Left cardiac atrium (tissue), 4 donors: ENCODE data around the gene GEN1. TPM values are rescaled to one million over a fixed set of nuclear protein-coding genes. Genes with fewer than 3 reads are reported as not detected.
A peak's percentile ranks its signal among the peaks of the same experiment; 100 is the strongest.

Experiments
- ATAC-seq, 2 donors: fragments of 200-7000 bp; cut with Tn5 transposase; one replicate each; pipeline ENCODE4 v1.9.1; 2020; ENCODE audit warnings: mild to moderate bottlenecking in 2 of 2, moderate library complexity in 2 of 2
- DNase-seq: peaks from one replicate; pipeline ENCODE4 v3.0.0-alpha.2; 2020
- intact Hi-C, 2 donors: fragments of 100-400 bp; cut with DNase I; formaldehyde crosslinking; loops; one replicate each; pipeline versions ENCODE4 v1.14.1 to v1.15.1; 2022 to 2023
- total RNA-seq, 2 donors: library from RNA; stranded (reverse); fragmentation: NEBNext Ultra II Directional; extraction: Animal tissue kit (Norgen Biotek cat#: 25700); gene quantifications; one replicate each; pipeline ENCODE4 v1.2.1, GENCODE V29; 2021
- donor health status: DM: no; HTN: yes; CAD: no.
- donor health status: DM: no; HTN: yes; CAD: no; lungs with severe emphysema.
- donor health status: DM: yes; HTN: yes; CAD: no.
- donor health status: Dilated cardiomyopathy.

The GEN1 gene
- total RNA-seq, 2 donors from 2014 or later, result 3.0 TPM

DNA sequence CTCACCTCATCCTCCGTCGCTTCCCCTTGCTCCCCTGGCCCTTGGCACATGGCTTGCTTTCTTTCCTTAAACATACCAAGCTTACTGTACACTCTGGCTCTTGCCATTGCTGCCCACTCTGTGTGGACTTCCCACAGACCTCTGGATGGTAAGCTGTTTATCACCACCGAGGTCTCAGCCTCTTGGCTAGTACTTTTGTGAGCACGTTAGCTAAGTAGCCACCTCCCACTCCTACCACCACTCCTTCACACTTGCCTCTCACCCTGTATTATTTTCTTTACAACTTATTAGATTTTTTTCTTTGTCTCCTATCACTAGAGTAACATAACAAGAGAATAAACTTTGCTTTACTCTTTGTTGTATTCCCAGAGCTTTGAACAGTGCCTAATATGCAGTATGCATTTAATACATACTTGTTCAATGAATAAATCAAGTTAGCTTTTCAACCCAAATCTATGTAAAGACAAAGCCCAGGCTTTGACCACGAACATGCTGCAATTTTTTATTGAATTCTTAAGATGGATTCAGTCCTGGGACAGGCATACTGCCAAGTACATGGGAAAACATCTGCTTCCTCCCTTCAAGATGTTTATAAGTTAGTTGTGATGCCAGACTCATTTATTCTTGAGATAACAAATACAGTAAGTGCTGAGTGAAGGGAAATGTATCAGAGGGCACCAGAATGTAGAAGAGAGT, 37.3 kb downstream of the GEN1 start:
- DNase-seq (no peak), ATAC-seq (no peak)
- intact Hi-C loops, result no loop called here

DNA sequence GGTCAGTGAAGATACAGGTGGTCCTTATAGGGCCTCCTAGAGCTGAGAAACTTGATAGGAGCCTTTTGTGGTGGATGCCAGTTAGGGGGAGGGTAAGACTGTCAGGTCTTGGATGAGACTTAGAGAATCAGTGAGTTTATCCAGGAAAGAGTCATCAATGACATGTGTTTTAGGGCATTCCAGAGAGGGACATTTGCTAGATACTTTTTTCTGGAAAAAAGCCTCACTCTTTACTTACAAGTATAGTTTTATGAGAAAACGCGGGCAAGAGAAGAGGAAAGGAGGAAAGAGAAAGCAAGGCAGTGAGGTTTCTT, 37.8 kb downstream of the GEN1 start:
- intact Hi-C loops, result no loop called here
- DNase-seq (no peak), ATAC-seq (no peak)

DNA sequence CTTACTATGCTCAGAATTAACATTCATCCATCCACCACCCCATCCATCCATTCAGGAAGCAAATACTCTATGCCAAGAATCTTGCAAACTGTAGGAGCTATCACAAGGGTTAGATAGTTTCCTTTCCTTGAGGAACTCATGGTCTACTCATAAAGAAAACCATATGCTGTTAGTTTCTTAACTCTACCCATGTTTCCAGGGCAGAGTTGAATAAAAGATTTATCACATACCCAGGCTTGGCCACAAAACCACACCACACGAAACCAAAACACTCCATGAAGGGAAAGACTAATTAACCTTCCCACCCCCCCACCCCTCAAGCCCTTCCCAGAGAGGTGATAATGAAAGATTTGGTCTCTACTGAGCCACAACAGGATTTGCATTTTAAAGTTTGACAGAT, 38.6 kb downstream of the GEN1 start:
- ATAC-seq (no peak), DNase-seq (no peak)
- intact Hi-C loops, result no loop called here

DNA sequence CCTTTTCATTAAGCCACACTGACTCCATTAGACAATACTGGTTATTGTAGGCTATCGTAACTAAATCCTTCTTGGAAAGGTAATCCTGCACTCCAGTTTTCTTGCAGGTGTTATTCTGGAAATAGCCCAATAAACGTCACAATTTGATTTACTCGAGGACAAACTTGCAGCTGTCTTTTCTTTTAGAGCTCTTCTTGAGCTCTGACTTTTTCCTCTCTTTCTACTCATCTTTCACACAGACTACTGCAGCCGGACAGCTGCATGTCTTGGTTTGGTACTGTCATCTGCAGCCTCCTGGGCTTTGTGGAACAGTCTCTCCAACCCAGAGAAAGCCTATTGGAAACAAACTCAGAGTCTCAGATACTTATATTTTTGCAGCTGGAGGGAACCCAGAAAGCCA, 39.4 kb downstream of the GEN1 start:
- ATAC-seq, result no peak
- DNase-seq, result no peak
- intact Hi-C loops, result no loop called here

DNA sequence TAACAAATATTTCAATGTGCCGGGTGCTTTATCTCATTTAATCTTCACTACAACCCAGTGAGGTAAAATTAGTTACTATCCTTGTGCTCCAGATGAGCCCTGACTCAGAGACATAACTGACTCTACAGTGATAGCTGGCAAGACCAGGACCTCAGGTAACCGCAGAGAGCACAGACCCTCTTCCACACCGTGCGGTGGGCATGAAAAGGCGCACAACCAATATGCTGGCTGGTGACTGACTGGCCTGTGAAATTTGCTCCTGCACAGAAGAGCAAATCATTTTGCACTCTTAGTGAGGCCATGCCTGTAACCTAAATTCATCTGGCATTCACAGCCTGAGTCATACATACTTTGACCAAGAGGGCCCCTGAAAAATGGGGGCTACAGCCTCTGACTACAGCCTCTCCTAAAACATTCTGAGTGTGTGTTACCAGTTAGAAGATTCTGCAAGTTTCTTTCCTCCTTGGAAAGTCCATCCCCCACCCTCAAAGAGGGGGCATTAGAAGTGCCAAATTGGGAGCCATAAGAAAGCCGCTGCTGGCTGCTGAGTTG, 39.9 kb downstream of the GEN1 start:
- ATAC-seq, result no peak
- intact Hi-C loops, result no loop called here
- DNase-seq, result no peak

DNA sequence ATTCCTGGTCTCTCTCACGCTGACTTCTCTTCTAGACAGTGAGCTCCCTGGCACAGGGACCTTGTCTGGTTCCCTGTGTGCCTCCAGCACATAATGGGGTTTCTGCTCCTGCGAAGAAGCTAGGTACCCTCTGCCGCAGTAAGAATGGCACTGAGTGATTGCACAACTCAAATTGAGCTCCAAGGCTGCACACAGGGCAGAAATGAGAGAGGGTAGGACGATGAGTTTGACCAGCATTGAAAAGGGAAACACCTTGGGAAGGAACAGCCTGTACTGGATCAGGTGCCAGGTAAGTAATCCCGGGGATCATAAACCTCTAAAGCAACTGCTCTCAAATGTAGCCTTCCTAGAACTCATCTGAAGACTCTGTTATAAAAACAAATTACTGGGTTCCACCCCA, 41.4 kb downstream of the GEN1 start:
- ATAC-seq (no peak), DNase-seq (no peak)
- intact Hi-C loops, result no loop called here

DNA sequence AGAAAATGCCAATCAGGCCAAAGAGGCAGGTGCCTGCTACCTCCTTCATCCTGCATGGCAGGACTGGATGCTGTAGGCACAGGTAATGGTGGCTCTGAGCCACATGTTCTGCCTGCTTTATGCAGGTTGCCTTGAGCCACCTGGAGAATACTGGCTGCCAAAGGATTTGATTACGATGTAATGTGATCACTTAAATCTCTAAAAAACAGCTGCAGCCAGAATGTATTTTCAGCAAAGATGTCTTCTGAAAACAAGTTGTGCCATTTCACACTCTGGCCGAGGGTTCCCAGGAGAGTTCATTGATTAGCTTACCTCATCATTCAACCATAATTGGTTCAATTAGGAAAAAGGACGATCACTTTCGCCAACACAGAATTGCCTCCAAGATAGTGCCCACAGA, 44.4 kb downstream of the GEN1 start:
- intact Hi-C loops, result no loop called here
- DNase-seq (no peak), ATAC-seq (no peak)

DNA sequence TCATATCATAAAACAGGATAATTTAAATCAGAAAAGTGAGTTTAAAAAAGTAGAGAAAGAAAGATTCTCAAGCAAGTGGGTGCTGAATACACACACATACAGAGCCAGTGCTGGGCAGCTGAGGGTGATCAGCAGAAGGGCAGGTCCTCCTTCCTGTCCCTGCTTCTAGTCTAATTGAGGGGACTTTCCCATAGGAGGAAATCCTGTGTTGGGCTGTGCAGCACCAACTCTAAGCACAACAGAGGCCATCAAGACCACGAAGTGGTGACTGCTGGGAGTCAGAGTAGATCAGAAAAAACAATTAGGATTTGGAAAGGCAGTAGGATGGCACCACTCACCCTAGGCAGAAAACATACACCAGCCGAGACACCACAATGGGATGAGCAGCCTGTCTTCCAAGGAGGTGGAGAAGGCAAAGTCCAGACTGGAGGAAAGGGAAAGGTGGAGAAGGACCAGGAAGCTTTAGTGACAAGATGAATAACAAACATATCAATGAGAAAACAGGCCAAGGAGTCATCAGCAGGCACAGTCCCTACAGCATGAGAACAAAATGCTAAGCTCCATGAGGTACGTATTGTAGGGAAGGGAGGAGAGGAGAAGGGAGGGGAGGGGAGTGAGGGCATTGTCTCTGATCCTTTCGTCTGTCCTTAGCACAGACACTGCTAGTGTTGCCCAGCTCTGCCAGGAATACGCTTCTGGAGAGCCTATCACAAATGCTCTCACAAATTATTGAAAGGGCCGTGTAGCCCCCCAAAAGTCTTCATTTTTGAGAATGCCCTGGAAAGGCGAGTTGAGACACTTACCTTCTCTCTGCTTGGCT, 45.6 kb downstream of the GEN1 start:
- ATAC-seq, result peak in 1 of 2 donors; percentile 20
- DNase-seq, result no peak
- intact Hi-C loops, result no loop called here

DNA sequence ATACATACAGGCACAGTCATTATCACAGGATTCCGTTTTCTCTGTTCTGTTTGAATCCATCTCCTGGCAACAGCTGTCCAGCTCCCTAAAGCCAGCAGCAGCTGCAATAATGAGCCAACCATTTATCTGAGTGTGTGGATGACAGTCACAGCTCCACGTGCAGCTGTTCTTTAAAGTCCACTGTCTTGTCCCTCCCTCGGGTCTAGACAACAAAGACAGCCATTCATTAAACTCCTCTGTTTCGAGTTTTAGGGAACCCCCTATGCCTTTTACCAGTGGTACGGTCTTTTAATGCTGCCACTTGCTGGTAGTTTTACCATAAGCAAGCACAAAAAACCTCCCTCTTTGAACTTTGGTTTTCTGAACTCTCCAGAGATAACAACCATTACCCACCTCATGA, 46.3 kb downstream of the GEN1 start:
- peak in 1 of 2 donors; percentile 73 for ATAC-seq
- no peak for DNase-seq
- intact Hi-C loops, result no loop called here

DNA sequence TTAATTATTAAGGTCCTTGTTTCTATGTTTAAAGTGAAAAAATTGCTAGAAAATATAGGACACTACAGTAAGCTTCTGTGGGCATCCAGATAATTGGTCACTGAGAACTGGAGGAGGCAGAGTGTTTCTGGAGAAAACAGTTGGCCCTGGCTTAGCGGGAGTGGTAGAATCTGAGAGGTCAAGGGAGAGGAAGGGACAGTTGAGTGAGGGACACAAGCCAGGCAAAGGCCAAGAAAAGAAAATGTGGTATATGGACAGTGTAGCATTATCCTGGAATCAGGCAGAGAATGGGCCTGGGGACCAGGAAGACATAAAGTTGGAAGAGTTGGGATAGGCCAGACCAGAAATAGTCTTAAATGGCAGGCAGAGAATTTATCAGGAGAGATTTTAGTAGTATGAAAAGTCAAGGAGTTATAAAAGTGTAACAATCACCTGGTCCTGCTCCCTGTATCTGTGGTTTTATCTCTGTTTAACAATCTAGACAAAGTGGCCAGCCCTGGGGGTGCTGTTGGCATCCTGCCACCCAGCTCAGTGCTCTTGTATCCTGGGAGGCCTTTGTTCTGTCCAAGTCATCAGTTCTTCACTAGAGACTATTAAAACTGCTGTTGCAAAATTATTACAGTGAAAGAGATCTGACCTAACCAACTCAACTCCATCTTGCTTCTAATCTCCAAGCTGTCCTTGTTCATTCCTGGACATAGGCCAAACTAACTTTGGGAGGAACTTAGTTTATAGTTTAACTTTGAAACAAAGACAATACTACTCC, 46.9 kb downstream of the GEN1 start:
- intact Hi-C loops, result no loop called here
- DNase-seq, result no peak
- no peak for ATAC-seq

DNA sequence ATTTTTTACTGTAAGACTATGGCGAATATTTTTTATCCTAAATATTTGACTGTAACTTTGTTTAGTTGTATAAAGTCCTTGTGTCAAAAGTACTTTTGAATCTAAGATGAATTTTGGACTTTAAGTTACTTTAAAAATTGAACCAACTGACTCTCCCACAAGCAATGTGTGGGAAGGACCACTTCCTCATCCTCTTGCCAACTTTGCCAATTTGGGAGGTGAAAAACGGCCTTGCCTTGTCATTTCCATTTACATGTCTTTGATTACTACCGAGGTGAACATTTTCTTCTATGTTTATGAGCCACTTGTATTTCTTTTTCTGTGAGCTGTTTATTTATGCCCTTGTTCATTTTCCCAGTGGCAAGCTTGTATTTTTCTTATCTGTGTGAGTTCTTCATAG, 49.6 kb downstream of the GEN1 start:
- DNase-seq (no peak), ATAC-seq (no peak)
- intact Hi-C loops, result no loop called here

DNA sequence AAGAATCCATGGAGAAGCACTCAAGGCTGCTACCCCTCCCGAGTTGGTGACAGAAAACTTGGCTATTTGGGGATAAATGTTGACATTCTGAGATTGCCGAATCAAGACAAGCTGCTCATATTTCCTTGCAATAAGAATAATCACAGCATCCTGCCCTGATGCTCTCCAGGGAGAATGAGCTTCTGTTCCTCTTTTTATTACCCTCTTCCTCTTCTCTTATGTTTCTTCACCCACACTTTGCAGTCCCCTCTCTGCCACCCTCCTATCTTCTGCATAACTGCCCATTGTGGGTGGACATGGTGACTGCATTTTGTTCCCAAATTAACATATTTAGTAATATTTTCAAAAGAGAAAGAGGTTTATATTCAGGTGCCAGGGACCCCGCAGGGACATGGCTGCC, 50.4 kb downstream of the GEN1 start:
- DNase-seq (no peak), ATAC-seq (peak in 1 of 2 donors; percentile 49)
- intact Hi-C loops, result no loop called here

DNA sequence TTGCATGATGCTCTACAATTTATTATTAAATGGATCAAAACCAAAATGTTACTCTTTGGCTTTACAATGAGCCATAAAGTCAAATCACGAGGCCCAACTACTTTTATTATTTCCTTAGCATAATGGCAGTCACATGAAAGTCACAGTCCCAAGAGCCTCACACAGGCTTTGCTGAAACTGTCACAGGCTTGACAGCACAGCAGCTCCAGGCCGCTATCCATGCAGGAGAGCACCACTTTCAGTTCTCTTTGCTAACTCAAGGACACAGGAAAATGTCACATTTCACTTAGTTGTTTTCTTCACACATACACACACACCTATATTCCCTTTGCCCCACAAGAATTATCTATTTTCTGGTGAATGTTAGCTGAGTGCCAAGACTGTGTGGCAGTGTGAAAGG, 51.2 kb downstream of the GEN1 start:
- DNase-seq, result no peak
- intact Hi-C loops, result no loop called here
- peak in 1 of 2 donors; percentile 55 for ATAC-seq

DNA sequence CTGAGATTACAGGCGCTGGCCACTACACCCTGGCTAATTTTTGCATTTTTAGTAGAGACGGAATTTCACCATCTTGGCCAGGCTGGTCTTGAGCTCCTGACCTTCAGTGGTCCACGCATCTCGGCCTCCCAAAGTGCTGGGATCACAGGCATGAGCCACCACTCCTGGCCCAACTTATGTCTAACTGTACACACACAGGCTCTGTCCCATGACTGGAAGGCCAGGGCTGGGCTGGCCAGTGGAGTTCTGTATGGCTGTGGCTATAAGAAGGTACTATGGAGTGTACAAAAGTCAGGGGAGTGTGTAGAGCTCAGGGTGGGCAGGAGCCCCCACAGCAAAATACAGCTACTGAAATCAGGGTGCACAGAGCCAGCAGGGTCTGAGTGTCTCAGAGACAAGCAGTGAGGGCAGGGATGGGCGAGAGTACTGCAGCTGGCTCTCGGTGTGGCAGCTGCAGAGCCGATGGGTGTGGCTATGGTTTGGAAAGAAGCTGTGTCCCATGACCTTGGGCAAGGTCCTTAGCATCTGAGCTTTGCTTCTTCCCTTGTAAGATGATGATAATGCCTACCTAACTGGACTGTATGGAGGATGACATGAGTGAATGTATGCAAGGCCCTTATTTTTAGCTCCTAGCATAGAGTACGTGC, 51.9 kb downstream of the GEN1 start:
- intact Hi-C loops, result no loop called here
- DNase-seq (no peak), ATAC-seq (no peak)

DNA sequence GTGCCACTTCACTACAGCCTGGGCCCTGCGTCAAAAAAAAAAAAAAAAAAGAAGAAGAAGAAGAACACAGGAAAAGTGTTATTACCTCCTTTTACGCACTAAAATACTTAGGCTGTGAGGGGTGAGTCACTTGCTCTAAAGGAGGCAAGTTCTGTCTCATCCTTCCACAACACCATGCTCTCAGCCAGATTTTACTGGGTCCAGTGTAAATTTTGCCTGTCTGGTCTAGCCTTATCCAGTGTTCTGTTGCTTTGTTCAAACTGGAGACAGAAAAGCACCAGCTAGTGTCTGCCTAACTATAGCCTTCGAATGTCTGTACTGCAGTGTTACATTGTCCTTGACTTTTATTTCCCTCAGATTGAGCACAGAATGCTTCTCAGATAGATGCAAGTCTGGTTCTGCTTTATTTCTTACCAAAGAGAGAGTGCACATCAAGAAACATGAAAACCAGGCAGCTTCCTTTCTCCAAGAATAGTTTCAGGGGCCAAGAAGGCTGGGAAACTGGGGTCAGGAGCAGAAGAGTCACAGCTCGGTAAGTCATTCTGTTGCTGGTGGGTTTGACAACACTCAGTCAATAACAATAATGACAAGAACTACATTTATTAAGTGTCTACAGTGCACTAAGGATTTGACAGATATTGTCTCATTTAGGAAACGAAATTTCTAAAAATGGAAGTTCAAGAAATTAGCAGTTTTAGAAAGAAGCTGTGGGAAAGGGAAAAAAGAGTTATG, 59.2 kb downstream of the GEN1 start:
- intact Hi-C loops, result no loop called here
- ATAC-seq (peak; percentile 45 to 89), DNase-seq (no peak)

DNA sequence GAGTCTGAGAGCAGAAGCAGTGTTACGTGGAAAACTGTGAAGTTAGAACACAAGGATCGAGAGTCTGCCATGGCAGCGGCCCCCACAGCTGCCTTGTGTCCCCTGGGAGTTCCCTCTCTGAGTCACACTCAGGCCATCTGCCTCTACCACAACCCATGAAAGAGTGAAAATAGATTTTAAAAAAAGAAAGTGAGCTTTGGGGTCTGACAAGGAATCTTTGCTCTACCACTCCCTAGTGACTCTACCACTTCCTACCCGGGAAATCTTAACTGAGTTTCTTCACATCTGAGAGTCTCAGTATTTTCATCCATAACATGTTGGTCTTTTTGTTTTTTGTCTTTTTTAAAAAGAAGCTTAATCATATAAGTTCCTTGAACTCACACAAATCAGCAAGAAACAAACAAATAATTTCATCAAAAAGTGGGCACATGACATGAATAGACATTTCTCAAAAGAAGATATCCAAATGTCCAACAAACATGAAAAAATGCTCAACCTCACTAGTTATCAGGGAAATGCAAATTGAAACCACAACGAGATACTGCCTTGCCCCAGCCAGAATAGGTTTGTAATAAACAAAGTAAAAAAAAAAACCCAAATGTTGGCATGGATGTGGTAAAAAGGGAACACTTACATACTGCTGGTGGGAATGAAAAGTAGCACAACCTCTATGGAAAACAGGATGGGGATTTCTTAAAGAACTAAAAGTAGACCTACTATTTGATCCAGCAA, 60.0 kb downstream of the GEN1 start:
- ATAC-seq (peak; percentile 66 to 87), DNase-seq (peak; percentile 43)
- intact Hi-C loops, result no loop called here

DNA sequence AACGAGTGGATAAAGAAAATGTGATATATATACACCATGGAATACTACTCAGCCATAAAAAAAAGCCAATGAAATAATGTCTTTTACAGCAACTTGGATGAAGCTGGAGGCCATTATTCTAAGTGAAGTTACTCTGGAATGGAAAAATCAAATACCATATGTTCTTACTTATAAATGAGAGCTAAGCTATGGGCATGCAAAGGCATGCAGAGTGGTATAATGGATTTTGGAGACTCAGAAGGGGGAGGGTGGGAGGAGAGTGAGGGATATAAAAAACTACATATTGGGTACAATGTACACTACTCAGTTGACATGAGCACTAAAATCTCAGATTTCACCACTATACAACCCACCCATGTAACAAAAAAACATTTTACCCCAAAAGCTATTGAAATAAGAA, 60.7 kb downstream of the GEN1 start:
- DNase-seq (no peak), ATAC-seq (no peak)
- intact Hi-C loops, result no loop called here

DNA sequence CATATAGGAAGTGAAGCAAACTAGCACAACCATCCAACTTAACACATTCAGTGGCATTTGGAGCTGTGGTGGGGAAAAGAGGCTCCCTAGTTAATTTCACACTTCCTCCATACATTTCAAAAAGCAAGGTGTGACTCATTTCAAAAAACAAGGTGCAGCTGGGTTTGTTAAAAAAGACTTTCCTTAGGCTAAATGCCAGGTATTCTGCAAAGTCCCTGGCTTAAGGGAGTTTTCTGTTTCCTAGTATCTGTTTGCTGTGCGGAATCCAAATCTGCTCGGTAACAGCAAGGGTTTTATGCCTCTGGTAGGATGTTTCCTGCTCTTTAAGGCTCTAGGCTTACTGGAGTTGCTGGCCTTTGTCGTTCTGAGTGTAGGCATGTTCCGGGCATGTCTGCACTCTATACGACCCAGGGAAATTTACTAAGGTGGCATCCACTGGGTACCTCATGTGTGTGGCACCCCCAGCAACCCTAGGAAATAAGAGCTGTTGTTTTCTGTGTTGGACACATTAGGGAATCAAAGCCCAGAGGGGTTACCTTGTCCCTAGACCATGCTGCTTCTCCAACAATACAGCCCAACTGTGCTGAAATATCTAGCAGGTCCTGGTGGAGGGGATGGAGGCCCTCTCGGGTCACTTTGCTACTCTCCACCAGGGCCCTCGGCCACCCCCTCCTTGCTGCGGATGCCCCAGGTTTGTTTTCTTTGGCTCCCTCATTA, 61.7 kb downstream of the GEN1 start:
- intact Hi-C loops, result no loop called here
- no peak for ATAC-seq

More for the DNA sequence above, 61.7 kb downstream of the GEN1 start:
- no peak for DNase-seq
